ENCODE measurements around the gene PGAP3.
"Not testable (repeated sequence)": the region's sequence is repeated elsewhere in the genome, so short reads cannot be mapped to it uniquely, and the experiment has no call there.

PGAP3 gene

DNA sequence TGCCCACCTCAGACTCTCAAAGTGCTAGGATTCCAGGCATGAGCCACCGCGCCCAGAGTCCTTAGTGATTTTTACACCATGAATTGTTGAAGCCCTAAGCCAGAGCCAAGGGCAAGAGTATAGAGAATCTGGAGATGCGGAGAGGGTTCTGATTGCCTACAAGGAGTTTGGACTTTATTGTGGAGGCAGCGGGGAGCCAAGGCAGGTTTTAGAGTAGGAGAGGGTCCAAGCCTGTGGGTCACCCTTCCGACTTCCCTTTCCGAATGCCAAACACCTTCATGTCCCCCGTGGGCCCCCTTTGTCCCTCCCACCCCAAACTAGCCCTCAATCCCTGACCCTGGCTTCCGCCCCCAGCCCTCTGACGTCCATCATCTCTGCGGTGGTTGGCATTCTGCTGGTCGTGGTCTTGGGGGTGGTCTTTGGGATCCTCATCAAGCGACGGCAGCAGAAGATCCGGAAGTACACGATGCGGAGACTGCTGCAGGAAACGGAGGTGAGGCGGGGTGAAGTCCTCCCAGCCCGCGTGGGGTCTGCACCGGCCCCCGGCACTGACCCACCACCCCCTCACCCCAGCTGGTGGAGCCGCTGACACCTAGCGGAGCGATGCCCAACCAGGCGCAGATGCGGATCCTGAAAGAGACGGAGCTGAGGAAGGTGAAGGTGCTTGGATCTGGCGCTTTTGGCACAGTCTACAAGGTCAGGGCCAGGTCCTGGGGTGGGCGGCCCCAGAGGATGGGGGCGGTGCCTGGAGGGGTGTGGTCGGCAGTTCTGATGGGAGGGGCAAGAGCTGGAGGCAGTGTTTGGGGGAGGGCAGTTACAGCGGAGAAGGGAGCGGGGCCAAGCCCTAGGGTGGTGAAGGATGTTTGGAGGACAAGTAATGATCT, 35.4 kb upstream of the PGAP3 start:
- H3K9ac ChIP-seq (ENCODE audit: low read depth, low read length) = no peak overlapping the region; the same call in 1 of the 2 replicates
- H3K36me3 ChIP-seq (ENCODE audit: insufficient read depth, low read length) = peaks cover 16% of the 10 kb centered on the region
- H3K4me1 ChIP-seq (ENCODE audit: insufficient read depth, low read length) = peaks cover 5% of the 10 kb centered on the region; the same call in 1 of the 2 replicates
- no peaks in the 10 kb centered on the region for H3K9me3 ChIP-seq (ENCODE audit: control insufficient read depth, insufficient read depth, low read length)

DNA sequence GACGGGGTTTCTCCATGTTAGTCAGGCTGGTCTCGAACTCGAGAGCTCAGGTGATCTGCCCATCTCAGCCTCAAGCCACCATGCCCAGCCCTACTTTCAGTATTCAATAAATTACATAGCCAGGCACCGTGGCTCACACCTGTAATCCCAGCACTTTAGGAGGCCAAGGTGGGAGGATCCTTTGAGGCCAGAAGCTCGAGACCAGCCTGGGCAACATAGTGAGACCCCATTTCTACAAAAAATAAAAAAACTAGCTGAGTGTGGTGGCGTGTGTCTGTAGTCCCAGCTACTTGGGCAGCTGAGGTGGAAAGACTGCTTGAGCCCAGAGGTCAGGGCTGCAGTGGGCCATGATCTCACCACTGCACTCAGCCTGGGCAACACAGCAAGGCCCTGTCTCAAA, 34.2 kb upstream of the PGAP3 start:
- Histone ChIP-seq H3K4me1 (ENCODE audit: insufficient read depth, low read length) (peaks cover 5% of the 10 kb centered on the region; the same call in 1 of the 2 replicates), H3K9me3 (ENCODE audit: control insufficient read depth, insufficient read depth, low read length) (no peaks in the 10 kb centered on the region), H3K36me3 (ENCODE audit: insufficient read depth, low read length) (peaks cover 16% of the 10 kb centered on the region), H3K9ac (ENCODE audit: low read depth, low read length) (no peak overlapping the region)

DNA sequence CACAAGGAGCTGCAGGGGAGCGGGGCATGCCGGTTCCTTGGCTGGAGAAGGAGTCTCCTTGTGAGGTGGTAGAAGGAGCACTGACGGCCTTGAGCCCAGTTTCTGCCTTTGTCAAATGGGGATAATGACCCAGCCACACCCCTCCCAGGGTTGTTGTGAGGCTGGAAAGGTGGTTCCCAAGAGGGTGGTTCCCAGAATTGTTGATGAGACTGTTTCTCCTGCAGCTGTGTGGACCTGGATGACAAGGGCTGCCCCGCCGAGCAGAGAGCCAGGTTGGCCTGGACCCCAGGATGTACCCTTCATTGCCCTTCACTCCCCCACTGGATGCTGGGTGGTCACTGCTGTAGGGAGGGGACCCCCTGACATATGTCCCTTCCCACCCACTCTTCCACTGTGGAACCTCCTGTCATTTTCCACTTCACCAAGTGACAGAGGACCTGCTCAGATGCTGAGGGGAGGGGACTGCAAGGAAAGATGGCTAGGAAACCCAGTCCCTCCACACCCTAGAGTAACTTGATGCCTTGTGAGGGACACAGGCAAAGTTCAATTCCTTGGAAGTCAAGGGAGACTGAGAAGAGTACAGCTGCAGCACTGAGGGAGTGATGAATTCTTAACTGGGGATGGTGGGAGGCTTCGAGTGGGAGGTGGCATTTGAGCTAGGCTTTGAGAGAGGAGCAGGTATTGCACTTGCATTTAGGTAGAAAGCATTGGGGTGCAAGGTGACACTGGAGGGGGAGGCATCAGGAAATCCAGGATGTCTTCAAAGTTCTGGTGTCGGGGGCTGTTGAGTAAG, 31.9 kb upstream of the PGAP3 start:
- H3K9me3 ChIP-seq (ENCODE audit: control insufficient read depth, insufficient read depth, low read length) = no peaks in the 10 kb centered on the region
- peaks cover 20% of the 10 kb centered on the region for H3K36me3 ChIP-seq (ENCODE audit: insufficient read depth, low read length)
- no peak overlapping the region for H3K9ac ChIP-seq (ENCODE audit: low read depth, low read length)
- H3K4me1 ChIP-seq (ENCODE audit: insufficient read depth, low read length) = peaks cover 5% of the 10 kb centered on the region; the same call in 1 of the 2 replicates

DNA sequence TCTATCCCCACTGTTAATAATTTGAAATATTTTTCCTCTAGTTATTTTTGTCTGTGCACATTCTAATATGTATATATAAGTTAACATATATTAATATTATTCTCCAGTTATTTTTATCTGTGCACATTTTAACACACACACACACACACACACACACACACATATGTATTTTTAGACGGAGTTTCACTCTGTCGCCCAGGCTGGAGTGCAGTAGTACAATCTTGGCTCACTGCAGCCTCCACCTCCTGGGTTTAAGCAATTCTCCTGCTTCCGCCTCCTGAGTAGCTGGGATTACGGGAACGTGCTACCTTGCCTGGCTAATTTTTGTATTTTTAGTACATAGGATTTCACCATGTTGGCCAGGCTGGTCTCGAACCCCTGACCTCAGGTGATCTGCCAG, 29.8 kb upstream of the PGAP3 start:
- H3K9ac ChIP-seq (ENCODE audit: low read depth, low read length) = no peak overlapping the region
- H3K9me3 ChIP-seq (ENCODE audit: control insufficient read depth, insufficient read depth, low read length) = no peaks in the 10 kb centered on the region
- no peaks in the 10 kb centered on the region for H3K4me1 ChIP-seq (ENCODE audit: insufficient read depth, low read length)
- H3K36me3 ChIP-seq (ENCODE audit: insufficient read depth, low read length) = peaks cover 26% of the 10 kb centered on the region

DNA sequence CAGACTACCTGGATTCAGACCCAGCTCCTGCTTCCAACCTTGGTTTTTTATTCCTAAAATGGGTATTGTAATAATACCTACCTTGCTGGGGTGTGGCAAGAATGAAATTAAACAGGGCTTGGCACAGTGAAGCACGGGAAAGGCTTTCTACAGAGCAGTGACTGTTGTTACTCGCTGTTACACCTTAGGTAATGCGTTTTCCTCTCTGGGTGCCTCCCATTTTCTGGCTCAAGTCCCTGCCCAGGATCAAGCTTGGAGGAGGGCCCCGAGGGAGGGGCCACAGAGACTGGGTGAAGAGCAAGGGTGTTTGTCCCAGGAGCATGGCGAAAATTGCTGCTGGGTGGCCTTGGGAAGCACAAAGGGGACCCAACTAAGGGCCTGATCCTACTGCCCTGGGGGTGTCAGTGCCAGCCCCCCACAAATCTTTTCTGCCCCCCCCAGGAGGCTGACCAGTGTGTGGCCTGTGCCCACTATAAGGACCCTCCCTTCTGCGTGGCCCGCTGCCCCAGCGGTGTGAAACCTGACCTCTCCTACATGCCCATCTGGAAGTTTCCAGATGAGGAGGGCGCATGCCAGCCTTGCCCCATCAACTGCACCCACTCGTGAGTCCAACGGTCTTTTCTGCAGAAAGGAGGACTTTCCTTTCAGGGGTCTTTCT, 29.2 kb upstream of the PGAP3 start:
- peaks cover 26% of the 10 kb centered on the region for H3K36me3 ChIP-seq (ENCODE audit: insufficient read depth, low read length)
- H3K4me1 ChIP-seq (ENCODE audit: insufficient read depth, low read length) = no peaks in the 10 kb centered on the region
- H3K9me3 ChIP-seq (ENCODE audit: control insufficient read depth, insufficient read depth, low read length) = no peaks in the 10 kb centered on the region
- H3K9ac ChIP-seq (ENCODE audit: low read depth, low read length) = no peak overlapping the region

DNA sequence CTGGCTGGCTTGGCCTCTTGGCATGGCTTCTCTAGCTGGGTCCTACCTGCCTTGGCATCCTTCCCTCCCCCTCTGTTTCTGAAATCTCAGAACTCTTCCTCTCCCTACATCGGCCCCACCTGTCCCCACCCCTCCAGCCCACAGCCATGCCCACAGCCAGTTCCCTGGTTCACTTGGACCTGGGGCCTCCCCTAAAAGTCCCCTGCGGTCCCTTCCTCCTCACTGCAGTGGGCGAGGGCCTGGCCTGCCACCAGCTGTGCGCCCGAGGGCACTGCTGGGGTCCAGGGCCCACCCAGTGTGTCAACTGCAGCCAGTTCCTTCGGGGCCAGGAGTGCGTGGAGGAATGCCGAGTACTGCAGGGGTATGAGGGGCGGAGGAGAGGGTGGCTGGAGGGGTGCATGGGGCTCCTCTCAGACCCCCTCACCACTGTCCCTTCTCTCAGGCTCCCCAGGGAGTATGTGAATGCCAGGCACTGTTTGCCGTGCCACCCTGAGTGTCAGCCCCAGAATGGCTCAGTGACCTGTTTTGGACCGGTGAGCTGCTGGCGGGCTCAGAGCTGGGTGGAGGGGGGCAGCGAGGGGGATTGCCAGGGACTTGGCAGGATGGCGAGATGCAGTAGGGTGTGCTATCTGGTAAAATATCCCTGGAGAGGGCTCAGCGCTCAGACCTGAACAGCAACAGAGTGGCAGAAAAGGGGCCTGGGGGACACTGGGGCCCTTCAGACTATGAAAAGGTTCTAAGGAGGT, 28.4 kb upstream of the PGAP3 start:
- H3K9me3 ChIP-seq (ENCODE audit: control insufficient read depth, insufficient read depth, low read length) = no peaks in the 10 kb centered on the region
- no peaks in the 10 kb centered on the region for H3K4me1 ChIP-seq (ENCODE audit: insufficient read depth, low read length)
- H3K36me3 ChIP-seq (ENCODE audit: insufficient read depth, low read length) = peaks cover 29% of the 10 kb centered on the region
- no peak overlapping the region for H3K9ac ChIP-seq (ENCODE audit: low read depth, low read length)

DNA sequence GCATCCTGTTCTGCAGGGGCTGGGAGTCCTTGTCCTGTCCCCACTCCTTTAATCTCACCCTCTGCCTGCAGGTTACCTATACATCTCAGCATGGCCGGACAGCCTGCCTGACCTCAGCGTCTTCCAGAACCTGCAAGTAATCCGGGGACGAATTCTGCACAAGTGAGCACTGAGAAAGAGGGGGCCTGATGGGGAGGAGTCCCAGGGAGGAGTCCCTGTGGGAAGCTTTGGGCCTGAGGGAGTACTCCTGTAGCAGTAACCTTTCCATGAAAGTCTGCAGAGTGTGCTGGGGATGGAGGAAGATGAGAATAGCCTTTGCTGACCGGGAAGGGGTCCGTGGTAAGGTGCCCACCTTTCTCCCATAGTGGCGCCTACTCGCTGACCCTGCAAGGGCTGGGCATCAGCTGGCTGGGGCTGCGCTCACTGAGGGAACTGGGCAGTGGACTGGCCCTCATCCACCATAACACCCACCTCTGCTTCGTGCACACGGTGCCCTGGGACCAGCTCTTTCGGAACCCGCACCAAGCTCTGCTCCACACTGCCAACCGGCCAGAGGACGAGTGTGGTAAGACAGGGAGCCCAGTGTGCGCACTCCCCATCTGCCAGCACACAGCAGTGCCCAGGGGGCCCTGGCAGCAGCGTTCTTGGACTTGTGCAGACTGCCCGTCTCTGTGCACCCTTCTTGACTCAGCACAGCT, 27.7 kb upstream of the PGAP3 start:
- H3K36me3 ChIP-seq (ENCODE audit: insufficient read depth, low read length) = peaks cover 33% of the 10 kb centered on the region
- no peaks in the 10 kb centered on the region for H3K9me3 ChIP-seq (ENCODE audit: control insufficient read depth, insufficient read depth, low read length)
- no peak overlapping the region for H3K9ac ChIP-seq (ENCODE audit: low read depth, low read length)
- no peaks in the 10 kb centered on the region for H3K4me1 ChIP-seq (ENCODE audit: insufficient read depth, low read length)

DNA sequence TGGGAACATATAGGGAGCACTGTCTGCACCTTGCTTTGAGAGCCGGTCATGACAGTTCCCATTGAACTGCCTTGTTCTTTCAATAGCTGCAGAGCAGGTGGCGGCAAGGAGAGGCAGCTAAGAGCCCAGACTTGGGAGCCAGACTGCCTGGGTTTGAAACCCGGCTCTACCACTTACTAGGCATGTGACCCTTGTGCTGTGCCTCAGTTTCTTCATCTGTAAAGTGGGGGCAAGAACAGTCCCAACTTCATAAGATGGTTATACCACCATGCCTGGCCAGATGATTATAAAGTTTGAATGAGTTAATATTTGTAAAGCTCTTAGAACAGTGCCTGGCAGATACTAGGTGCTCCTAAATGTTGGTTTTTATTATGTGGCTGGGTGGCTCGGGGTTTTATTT, 26.4 kb upstream of the PGAP3 start:
- Histone ChIP-seq H3K4me1 (ENCODE audit: insufficient read depth, low read length) (no peaks in the 10 kb centered on the region), H3K9me3 (ENCODE audit: control insufficient read depth, insufficient read depth, low read length) (no peaks in the 10 kb centered on the region), H3K9ac (ENCODE audit: low read depth, low read length) (no peak overlapping the region), H3K36me3 (ENCODE audit: insufficient read depth, low read length) (peaks cover 26% of the 10 kb centered on the region)

DNA sequence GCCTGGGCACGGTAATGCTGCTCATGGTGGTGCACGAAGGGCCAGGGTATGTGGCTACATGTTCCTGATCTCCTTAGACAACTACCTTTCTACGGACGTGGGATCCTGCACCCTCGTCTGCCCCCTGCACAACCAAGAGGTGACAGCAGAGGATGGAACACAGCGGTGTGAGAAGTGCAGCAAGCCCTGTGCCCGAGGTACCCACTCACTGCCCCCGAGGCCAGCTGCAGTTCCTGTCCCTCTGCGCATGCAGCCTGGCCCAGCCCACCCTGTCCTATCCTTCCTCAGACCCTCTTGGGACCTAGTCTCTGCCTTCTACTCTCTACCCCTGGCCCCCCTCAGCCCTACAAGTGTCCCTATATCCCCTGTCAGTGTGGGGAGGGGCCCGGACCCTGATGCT, 24.0 kb upstream of the PGAP3 start:
- peaks cover 33% of the 10 kb centered on the region for H3K36me3 ChIP-seq (ENCODE audit: insufficient read depth, low read length)

DNA sequence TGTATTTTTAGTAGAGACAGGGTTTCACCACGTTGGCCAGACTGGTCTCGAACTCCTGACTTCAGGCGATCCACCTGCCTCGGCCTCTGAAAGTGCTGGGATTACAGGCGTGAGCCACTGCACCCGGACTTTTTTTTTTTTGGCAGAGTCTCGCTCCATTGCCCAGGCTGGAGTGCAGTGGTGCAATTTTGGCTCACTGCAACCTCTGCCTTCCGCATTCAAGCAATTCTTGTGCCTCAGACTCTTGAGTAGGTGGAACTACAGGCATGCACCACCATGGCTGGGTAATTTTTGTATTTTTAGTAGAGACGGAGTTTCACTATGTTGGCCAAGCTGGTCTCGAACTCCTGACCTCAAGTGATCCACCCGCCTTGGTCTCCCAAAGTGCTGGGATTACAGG, 23.2 kb upstream of the PGAP3 start:
- not testable (repeated sequence) for H3K4me1 ChIP-seq (ENCODE audit: insufficient read depth, low read length); H3K9ac ChIP-seq (ENCODE audit: low read depth, low read length); H3K9me3 ChIP-seq (ENCODE audit: control insufficient read depth, insufficient read depth, low read length)
- peaks cover 33% of the 10 kb centered on the region for H3K36me3 ChIP-seq (ENCODE audit: insufficient read depth, low read length)

More for the DNA sequence above, 24.0 kb upstream of the PGAP3 start:
- Histone ChIP-seq H3K9ac (ENCODE audit: low read depth, low read length) (no peak overlapping the region), H3K4me1 (ENCODE audit: insufficient read depth, low read length) (no peaks in the 10 kb centered on the region), H3K9me3 (ENCODE audit: control insufficient read depth, insufficient read depth, low read length) (no peaks in the 10 kb centered on the region)

DNA sequence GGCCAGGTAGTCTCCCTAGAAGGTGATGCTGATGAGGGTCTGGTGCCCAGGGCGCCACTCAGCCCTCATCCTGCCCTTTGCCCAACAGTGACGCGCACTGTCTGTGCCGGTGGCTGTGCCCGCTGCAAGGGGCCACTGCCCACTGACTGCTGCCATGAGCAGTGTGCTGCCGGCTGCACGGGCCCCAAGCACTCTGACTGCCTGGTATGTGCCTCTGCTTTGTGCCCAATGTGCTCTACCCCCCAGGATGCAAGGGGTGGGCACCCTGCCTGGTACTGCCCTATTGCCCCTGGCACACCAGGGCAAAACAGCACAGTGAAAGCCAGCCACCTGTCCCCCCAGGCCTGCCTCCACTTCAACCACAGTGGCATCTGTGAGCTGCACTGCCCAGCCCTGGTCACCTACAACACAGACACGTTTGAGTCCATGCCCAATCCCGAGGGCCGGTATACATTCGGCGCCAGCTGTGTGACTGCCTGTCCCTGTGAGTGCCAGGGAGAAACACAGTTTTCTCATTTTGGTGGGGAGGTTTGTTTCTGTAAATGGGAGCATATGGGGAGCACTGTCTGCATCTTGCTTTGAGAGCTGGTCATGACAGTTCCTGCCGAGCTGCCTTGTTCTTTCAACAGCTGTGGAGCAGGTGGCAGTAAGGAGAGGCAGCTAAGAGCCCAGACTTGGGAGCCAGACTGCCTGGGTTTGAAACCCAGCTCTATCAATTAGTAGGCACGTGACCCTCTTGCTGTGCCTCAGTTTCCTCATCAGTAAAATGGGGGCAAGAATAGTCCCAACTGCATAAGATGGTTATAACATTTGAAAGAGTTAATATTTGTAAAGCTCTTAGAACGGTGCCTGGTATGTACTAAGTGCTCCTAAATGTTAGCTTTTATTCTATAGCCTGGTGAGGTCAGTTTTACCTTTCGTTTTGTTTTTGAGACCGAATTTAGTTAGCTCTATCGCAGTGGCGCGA, 22.4 kb upstream of the PGAP3 start:
- H3K4me1 ChIP-seq (ENCODE audit: insufficient read depth, low read length) = no peaks in the 10 kb centered on the region; the same call in 1 of the 2 replicates
- peaks cover 28% of the 10 kb centered on the region for H3K36me3 ChIP-seq (ENCODE audit: insufficient read depth, low read length)
- H3K9ac ChIP-seq (ENCODE audit: low read depth, low read length) = no peak overlapping the region
- no peaks in the 10 kb centered on the region for H3K9me3 ChIP-seq (ENCODE audit: control insufficient read depth, insufficient read depth, low read length)

DNA sequence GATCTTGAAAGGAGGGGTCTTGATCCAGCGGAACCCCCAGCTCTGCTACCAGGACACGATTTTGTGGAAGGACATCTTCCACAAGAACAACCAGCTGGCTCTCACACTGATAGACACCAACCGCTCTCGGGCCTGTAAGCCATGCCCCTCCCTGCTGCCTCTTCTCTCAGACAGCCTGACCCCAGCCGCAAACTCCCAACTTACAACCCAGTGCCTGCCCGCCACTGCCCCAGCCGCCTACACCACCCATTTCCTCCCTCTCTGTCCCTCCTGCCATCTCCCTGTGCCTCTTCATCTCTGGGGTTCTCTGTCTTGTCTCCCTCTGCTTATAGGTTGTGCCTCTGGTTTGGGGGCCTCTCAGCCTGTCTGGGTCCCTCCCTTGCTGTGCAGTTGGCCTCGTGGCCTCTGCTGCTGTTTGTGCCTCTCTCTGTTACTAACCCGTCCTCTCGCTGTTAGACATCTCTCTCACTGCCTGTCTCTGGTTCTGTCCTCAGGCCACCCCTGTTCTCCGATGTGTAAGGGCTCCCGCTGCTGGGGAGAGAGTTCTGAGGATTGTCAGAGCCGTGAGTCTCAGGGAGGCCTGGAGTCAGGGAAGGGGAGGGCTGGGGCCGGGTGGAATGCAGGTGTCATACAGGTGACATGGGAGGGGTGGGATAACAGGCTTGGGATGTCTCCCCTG, 21.6 kb upstream of the PGAP3 start:
- Histone ChIP-seq H3K9ac (ENCODE audit: low read depth, low read length) (no peak overlapping the region), H3K36me3 (ENCODE audit: insufficient read depth, low read length) (peaks cover 26% of the 10 kb centered on the region), H3K4me1 (ENCODE audit: insufficient read depth, low read length) (peaks cover 5% of the 10 kb centered on the region; the same call in 1 of the 2 replicates), H3K9me3 (ENCODE audit: control insufficient read depth, insufficient read depth, low read length) (no peaks in the 10 kb centered on the region)
